GM23338 (cell line): ENCODE data around the gene MRO. TPM values are rescaled to one million over a fixed set of nuclear protein-coding genes. Genes with fewer than 3 reads are reported as not detected.

Experiments
- ATAC-seq: fragments of 200-7000 bp; cut with Tn5 transposase; 3 replicates; pipeline ENCODE4 v1.9.1; 2020
- DNase-seq: peaks from one replicate; pipeline ENCODE4 v3.0.0-alpha.2; 2015; ENCODE audit warnings: low spot score
- H2AFZ ChIP-seq: fragments of 200-600 bp; sonication (generic); 2 replicates; pipeline ENCODE4 v1.8.0; 2016; ENCODE audit warnings: antibody characterized with exemption, mild to moderate bottlenecking, moderate library complexity
- H3F3A ChIP-seq: fragments of 200-600 bp; sonication (generic); replicated peaks from 2 replicates; pipeline ENCODE4 v1.8.0; 2017; ENCODE audit warnings: antibody characterized with exemption, mixed run types, low read depth
- H3K27ac ChIP-seq: fragments of 200-600 bp; sonication (generic); 2 replicates; pipeline ENCODE4 v1.6.1; 2016; ENCODE audit warnings: low read depth
- H3K27me3 ChIP-seq: fragments of 200-600 bp; sonication (generic); 2 replicates; pipeline ENCODE4 v1.8.0; 2016; ENCODE audit warnings: mild to moderate bottlenecking, mixed run types, moderate library complexity; ENCODE audit not compliant: insufficient read depth
- H3K36me3 ChIP-seq: fragments of 200-600 bp; sonication (generic); 2 replicates; pipeline ENCODE4 v1.8.0; 2016; ENCODE audit warnings: mild to moderate bottlenecking; ENCODE audit not compliant: insufficient read depth
- H3K4me1 ChIP-seq: fragments of 200-600 bp; sonication (generic); 2 replicates; pipeline ENCODE4 v1.8.0; 2016; ENCODE audit warnings: mild to moderate bottlenecking, moderate library complexity; ENCODE audit not compliant: insufficient read depth
- H3K4me2 ChIP-seq: fragments of 200-600 bp; sonication (generic); 2 replicates; pipeline ENCODE4 v1.7.1; 2017; ENCODE audit warnings: mixed run types
- H3K4me3 ChIP-seq: fragments of 200-600 bp; sonication (generic); 2 replicates; pipeline ENCODE4 v1.6.1; 2016; ENCODE audit warnings: mixed run types
- H3K79me2 ChIP-seq: fragments of 200-600 bp; sonication (generic); replicated peaks from 2 replicates; pipeline ENCODE4 v1.8.0; 2017; ENCODE audit warnings: mild to moderate bottlenecking; ENCODE audit not compliant: insufficient read depth
- H3K9me2 ChIP-seq: fragments of 200-600 bp; sonication (generic); 2 replicates; pipeline ENCODE4 v1.8.0; 2017; ENCODE audit not compliant: insufficient read depth
- H4K20me1 ChIP-seq: fragments of 200-600 bp; sonication (generic); replicated peaks from 2 replicates; pipeline ENCODE4 v1.8.0; 2017; ENCODE audit warnings: mild to moderate bottlenecking; ENCODE audit not compliant: insufficient read depth
- H3K27ac Mint-ChIP-seq: 2 replicates; pipeline ENCODE4 v1.8.0; 2020; ENCODE audit warnings: inconsistent platforms, mild to moderate bottlenecking, moderate library complexity, mixed read lengths
- H3K27me3 Mint-ChIP-seq: 3 replicates; pipeline ENCODE4 v1.8.0; 2022; ENCODE audit warnings: low read depth, mild to moderate bottlenecking, moderate library complexity, mixed read lengths, inconsistent platforms; ENCODE audit not compliant: insufficient read depth, poor library complexity
- H3K36me3 Mint-ChIP-seq: 3 replicates; pipeline ENCODE4 v1.8.0; 2021; ENCODE audit warnings: low read depth, mild to moderate bottlenecking, inconsistent platforms, moderate library complexity, mixed read lengths
- H3K4me1 Mint-ChIP-seq: 3 replicates; pipeline ENCODE4 v1.8.0; 2020; ENCODE audit warnings: mild to moderate bottlenecking, inconsistent platforms, mixed read lengths
- H3K4me3 Mint-ChIP-seq: 3 replicates; pipeline ENCODE4 v1.8.0; 2021; ENCODE audit warnings: moderate library complexity, mild to moderate bottlenecking, inconsistent platforms, mixed read lengths
- H3K9me3 Mint-ChIP-seq: 3 replicates; pipeline ENCODE4 v1.8.0; 2020; ENCODE audit warnings: moderate library complexity, mild to moderate bottlenecking, inconsistent platforms, mixed read lengths
- EZH2phosphoT487 ChIP-seq: fragments of 200-600 bp; sonication (generic); IDR thresholded peaks from one replicate; pipeline ENCODE4 v1.8.1; 2018; ENCODE audit warnings: antibody characterized with exemption; ENCODE audit not compliant: unreplicated experiment
- JUNB ChIP-seq: IDR thresholded peaks from one replicate; pipeline ENCODE4 v1.6.1; 2016; ENCODE audit warnings: antibody characterized with exemption; ENCODE audit not compliant: unreplicated experiment
- STAT1 ChIP-seq: IDR thresholded peaks from one replicate; pipeline ENCODE4 v1.6.1; 2016; ENCODE audit warnings: antibody characterized with exemption; ENCODE audit not compliant: unreplicated experiment
- ZNF331 ChIP-seq: fragments of 250-450 bp; sonication (Bioruptor Pico); IDR thresholded peaks from 2 replicates; pipeline ENCODE4 v1.5.0; 2020; ENCODE audit warnings: low read depth, mild to moderate bottlenecking, moderate library complexity
- polyA plus RNA-seq: library from polyadenylated mRNA; unstranded; fragments of >200 nt; fragmentation: Nextera tagmentation; extraction: Ambion mirVana; gene quantifications from 2 replicates; pipeline ENCODE4 v1.2.1, GENCODE V29; 2016
- total RNA-seq: library from RNA; depleted of rRNA; stranded (reverse); fragments of >200 nt; shearing (Covaris generic); gene quantifications from 2 replicates; pipeline ENCODE4 v1.2.3, GENCODE V29; 2014
- TF ChIP-seq, protein P1 (sequence below), 2 experiments: fragments of 200-600 bp in 1 of 2; sonication (generic) in 1 of 2; conservative IDR thresholded peaks; 2 replicates each; pipeline versions ENCODE4 v1.5.1 to v1.6.1; 2016 to 2017; ENCODE audit warnings: antibody characterized with exemption in 2 of 2, low read depth in 2 of 2, mild to moderate bottlenecking in 2 of 2, moderate library complexity in 1 of 2
- TF ChIP-seq, protein P2 (sequence below): IDR thresholded peaks from one replicate; pipeline ENCODE4 v1.6.1; 2018; ENCODE audit warnings: antibody characterized with exemption; ENCODE audit not compliant: unreplicated experiment
- TF ChIP-seq, protein P3 (sequence below): IDR thresholded peaks from 2 replicates; pipeline ENCODE4 v1.6.1; 2016; ENCODE audit warnings: antibody characterized with exemption

MRO gene
- total and polyA plus RNA-seq, 2 experiments from 2014 or later: 0.78 to 0.80 TPM

DNA sequence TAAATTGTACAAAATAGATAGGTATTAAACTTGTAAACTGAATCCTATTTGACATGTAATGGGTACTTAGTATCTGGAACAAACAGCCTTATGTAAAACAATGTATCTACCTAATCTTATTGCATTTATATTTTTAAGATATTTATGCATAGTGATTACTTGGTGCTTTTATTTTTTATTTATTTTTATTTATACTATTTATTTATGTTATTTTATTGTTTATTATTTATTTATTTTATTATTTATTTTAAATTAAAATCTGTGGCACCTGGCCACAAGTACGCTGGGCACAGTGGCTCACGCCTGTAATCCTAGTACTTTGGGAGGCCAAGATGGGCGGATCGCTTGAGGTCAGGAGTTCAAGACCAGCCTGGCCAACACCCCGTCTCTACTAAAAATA, 26.9 kb downstream of the MRO start (continued):
- TF ChIP-seq, protein P1, sequence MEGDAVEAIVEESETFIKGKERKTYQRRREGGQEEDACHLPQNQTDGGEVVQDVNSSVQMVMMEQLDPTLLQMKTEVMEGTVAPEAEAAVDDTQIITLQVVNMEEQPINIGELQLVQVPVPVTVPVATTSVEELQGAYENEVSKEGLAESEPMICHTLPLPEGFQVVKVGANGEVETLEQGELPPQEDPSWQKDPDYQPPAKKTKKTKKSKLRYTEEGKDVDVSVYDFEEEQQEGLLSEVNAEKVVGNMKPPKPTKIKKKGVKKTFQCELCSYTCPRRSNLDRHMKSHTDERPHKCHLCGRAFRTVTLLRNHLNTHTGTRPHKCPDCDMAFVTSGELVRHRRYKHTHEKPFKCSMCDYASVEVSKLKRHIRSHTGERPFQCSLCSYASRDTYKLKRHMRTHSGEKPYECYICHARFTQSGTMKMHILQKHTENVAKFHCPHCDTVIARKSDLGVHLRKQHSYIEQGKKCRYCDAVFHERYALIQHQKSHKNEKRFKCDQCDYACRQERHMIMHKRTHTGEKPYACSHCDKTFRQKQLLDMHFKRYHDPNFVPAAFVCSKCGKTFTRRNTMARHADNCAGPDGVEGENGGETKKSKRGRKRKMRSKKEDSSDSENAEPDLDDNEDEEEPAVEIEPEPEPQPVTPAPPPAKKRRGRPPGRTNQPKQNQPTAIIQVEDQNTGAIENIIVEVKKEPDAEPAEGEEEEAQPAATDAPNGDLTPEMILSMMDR (conservative IDR thresholded peaks at IDR 0.05; ENCODE audit: low read depth in 2 of 2): no peak
- TF ChIP-seq, protein P2, sequence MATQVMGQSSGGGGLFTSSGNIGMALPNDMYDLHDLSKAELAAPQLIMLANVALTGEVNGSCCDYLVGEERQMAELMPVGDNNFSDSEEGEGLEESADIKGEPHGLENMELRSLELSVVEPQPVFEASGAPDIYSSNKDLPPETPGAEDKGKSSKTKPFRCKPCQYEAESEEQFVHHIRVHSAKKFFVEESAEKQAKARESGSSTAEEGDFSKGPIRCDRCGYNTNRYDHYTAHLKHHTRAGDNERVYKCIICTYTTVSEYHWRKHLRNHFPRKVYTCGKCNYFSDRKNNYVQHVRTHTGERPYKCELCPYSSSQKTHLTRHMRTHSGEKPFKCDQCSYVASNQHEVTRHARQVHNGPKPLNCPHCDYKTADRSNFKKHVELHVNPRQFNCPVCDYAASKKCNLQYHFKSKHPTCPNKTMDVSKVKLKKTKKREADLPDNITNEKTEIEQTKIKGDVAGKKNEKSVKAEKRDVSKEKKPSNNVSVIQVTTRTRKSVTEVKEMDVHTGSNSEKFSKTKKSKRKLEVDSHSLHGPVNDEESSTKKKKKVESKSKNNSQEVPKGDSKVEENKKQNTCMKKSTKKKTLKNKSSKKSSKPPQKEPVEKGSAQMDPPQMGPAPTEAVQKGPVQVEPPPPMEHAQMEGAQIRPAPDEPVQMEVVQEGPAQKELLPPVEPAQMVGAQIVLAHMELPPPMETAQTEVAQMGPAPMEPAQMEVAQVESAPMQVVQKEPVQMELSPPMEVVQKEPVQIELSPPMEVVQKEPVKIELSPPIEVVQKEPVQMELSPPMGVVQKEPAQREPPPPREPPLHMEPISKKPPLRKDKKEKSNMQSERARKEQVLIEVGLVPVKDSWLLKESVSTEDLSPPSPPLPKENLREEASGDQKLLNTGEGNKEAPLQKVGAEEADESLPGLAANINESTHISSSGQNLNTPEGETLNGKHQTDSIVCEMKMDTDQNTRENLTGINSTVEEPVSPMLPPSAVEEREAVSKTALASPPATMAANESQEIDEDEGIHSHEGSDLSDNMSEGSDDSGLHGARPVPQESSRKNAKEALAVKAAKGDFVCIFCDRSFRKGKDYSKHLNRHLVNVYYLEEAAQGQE: no peak
- TF ChIP-seq STAT1: no peak
- TF ChIP-seq ZNF331: no peak
- TF ChIP-seq EZH2phosphoT487: no peak
- TF ChIP-seq, protein P3, sequence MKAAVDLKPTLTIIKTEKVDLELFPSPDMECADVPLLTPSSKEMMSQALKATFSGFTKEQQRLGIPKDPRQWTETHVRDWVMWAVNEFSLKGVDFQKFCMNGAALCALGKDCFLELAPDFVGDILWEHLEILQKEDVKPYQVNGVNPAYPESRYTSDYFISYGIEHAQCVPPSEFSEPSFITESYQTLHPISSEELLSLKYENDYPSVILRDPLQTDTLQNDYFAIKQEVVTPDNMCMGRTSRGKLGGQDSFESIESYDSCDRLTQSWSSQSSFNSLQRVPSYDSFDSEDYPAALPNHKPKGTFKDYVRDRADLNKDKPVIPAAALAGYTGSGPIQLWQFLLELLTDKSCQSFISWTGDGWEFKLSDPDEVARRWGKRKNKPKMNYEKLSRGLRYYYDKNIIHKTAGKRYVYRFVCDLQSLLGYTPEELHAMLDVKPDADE: no peak

DNA sequence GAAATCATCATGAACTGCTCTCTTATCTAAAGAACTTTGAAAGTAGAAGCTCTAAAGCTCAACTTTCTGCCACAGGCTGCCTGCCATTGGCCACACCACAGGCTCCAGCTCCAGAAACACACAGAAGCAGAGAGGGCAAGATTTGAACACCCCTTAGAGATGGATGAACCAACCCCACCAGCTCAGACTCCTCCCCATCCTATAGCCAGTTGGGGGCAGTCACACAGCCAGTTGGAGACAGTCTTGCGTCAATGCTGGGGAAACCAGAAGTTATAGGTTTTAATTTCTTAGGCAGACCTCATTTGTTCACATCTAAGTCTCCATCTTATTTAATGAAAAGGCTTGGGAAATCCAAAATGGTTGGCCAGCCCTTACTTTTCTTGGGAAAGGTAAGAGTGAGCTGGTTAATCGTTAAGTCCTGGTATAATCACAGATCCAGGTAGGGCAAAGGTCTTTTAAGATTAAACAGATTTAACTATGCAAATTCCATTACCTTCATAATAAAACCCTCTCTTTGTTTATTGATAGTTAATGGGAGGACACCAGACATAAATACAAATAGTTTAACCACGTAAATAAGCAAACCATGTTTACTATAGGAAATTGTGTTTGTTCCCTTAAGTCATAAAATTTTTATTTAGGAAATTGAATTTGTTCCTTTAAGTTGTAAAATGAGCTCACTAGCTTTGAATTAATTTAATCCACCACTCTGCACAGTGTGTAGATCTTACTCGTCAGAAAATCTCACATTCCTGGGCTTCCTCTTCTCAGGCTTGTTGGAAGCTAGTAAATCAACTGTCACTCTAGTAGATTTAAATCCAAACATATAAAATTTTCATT, 28.0 kb downstream of the MRO start:
- ATAC-seq (no peak), DNase-seq (no peak)
- no peaks in the 10 kb centered on the region for H3K9me3 Mint-ChIP-seq
- Histone ChIP-seq H3K4me2 (no peak overlapping the region), H3F3A (no peaks in the 10 kb centered on the region), H3K36me3 (no peaks in the 10 kb centered on the region), H4K20me1 (no peaks in the 10 kb centered on the region), H3K79me2 (no peaks in the 10 kb centered on the region), H3K4me3 (no peak overlapping the region), H3K4me1 (0 out of 2 replicates have a peak, but pooled peaks cover 4% of the 10 kb centered on the region), H3K27me3 (no peaks in the 10 kb centered on the region), H2AFZ (peak overlapping the region; percentile 69), H3K9me2 (no peaks in the 10 kb centered on the region), H3K27ac (no peak overlapping the region)
- no peak overlapping the region for H3K27ac Mint-ChIP-seq
- peaks cover 16% of the 10 kb centered on the region for H3K4me1 Mint-ChIP-seq
- H3K27me3 Mint-ChIP-seq: peaks cover 8% of the 10 kb centered on the region
- H3K4me3 Mint-ChIP-seq: no peak overlapping the region
- no peaks in the 10 kb centered on the region for H3K36me3 Mint-ChIP-seq
- no peak for TF ChIP-seq JUNB
- TF ChIP-seq, protein P1 (conservative IDR thresholded peaks at IDR 0.05; ENCODE audit: low read depth in 2 of 2): peak; percentile 23 to 49; a peak in 3 of 4 replicates
